CD4-positive, alpha-beta T cell treated with Interleukin-15 for 1 hour (primary cell): ENCODE measurements around the gene DMD.

Experiments
- DNase-seq: peaks from one replicate; pipeline ENCODE4 v3.0.0-alpha.2; 2020

The DMD gene

GRCh38 chrX:31555506-31555905 is 1655.8 kb downstream of the DMD start:
- no peak for DNase-seq

GRCh38 chrX:31551913-31552312 is 1659.4 kb downstream of the DMD start:
- no peak for DNase-seq

GRCh38 chrX:31550158-31550557 is 1661.2 kb downstream of the DMD start:
- DNase-seq = no peak

- DNase-seq = no peak
These were observed 1663.5 kb downstream of the DMD start for GRCh38 chrX:31547816-31548215.

- no peak for DNase-seq
These were observed 1663.9 kb downstream of the DMD start for GRCh38 chrX:31547416-31547815.

GRCh38 chrX:31546126-31546525 is 1665.2 kb downstream of the DMD start:
- DNase-seq = no peak

GRCh38 chrX:31545726-31546125 is 1665.6 kb downstream of the DMD start:
- DNase-seq = no peak

GRCh38 chrX:31545191-31545590 is 1666.2 kb downstream of the DMD start:
- no peak for DNase-seq

- DNase-seq = no peak
These were observed 1667.7 kb downstream of the DMD start for GRCh38 chrX:31543634-31544033.

- DNase-seq = no peak
These were observed 1668.8 kb downstream of the DMD start for GRCh38 chrX:31542566-31542965.

- DNase-seq = no peak
These were observed 1671.0 kb downstream of the DMD start for GRCh38 chrX:31540313-31540712.

- DNase-seq = no peak
These were observed 1683.8 kb downstream of the DMD start for GRCh38 chrX:31527455-31528126.

- DNase-seq = no peak
These were observed 1687.3 kb downstream of the DMD start for GRCh38 chrX:31523884-31524536.

- no peak for DNase-seq
These were observed 1688.6 kb downstream of the DMD start for GRCh38 chrX:31522760-31523159.

GRCh38 chrX:31521941-31522340 is 1689.4 kb downstream of the DMD start:
- no peak for DNase-seq

- no peak for DNase-seq
These were observed 1694.8 kb downstream of the DMD start for GRCh38 chrX:31516527-31516926.

- DNase-seq = no peak
These were observed 1703.0 kb downstream of the DMD start for GRCh38 chrX:31508338-31508737.

- no peak for DNase-seq
These were observed 1704.4 kb downstream of the DMD start for GRCh38 chrX:31506928-31507327.

- DNase-seq = no peak
These were observed 1705.0 kb downstream of the DMD start for GRCh38 chrX:31506360-31506759.

GRCh38 chrX:31500921-31501320 is 1710.4 kb downstream of the DMD start:
- no peak for DNase-seq

GRCh38 chrX:31499109-31499508 is 1712.2 kb downstream of the DMD start:
- no peak for DNase-seq

- DNase-seq = no peak
These were observed 1714.3 kb downstream of the DMD start for GRCh38 chrX:31497086-31497485.

- DNase-seq = no peak
These were observed 1723.4 kb downstream of the DMD start for GRCh38 chrX:31487951-31488350.

GRCh38 chrX:31483336-31483735 is 1728.0 kb downstream of the DMD start:
- no peak for DNase-seq

GRCh38 chrX:31480696-31481095 is 1730.7 kb downstream of the DMD start:
- DNase-seq = no peak
